ENCODE data around the gene SORCS3.

DNA sequence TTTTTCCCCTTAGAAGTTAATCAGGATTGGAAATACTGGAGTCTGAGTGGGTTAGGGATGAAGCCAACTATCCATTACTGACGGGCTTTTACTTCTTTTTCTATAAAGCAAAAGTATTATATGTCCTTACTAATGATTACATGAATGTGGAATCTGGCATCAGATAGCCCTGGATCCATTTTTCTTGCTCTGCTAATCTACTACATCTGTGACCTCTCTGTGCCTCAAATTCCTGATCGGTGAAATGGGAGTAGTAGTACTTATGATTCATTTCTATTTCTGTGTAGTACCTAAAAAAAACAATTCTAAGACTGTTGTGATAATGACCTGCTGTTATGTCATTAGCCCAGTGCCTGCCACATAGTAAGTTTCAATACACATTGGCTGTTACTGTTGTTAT, 621.6 kb downstream of the SORCS3 start:
- TF ChIP-seq, protein P1, sequence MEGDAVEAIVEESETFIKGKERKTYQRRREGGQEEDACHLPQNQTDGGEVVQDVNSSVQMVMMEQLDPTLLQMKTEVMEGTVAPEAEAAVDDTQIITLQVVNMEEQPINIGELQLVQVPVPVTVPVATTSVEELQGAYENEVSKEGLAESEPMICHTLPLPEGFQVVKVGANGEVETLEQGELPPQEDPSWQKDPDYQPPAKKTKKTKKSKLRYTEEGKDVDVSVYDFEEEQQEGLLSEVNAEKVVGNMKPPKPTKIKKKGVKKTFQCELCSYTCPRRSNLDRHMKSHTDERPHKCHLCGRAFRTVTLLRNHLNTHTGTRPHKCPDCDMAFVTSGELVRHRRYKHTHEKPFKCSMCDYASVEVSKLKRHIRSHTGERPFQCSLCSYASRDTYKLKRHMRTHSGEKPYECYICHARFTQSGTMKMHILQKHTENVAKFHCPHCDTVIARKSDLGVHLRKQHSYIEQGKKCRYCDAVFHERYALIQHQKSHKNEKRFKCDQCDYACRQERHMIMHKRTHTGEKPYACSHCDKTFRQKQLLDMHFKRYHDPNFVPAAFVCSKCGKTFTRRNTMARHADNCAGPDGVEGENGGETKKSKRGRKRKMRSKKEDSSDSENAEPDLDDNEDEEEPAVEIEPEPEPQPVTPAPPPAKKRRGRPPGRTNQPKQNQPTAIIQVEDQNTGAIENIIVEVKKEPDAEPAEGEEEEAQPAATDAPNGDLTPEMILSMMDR (IDR thresholded peaks at IDR 0.05; ENCODE audit: insufficient read depth, low read length), result no peak
- TF ChIP-seq, protein P2, sequence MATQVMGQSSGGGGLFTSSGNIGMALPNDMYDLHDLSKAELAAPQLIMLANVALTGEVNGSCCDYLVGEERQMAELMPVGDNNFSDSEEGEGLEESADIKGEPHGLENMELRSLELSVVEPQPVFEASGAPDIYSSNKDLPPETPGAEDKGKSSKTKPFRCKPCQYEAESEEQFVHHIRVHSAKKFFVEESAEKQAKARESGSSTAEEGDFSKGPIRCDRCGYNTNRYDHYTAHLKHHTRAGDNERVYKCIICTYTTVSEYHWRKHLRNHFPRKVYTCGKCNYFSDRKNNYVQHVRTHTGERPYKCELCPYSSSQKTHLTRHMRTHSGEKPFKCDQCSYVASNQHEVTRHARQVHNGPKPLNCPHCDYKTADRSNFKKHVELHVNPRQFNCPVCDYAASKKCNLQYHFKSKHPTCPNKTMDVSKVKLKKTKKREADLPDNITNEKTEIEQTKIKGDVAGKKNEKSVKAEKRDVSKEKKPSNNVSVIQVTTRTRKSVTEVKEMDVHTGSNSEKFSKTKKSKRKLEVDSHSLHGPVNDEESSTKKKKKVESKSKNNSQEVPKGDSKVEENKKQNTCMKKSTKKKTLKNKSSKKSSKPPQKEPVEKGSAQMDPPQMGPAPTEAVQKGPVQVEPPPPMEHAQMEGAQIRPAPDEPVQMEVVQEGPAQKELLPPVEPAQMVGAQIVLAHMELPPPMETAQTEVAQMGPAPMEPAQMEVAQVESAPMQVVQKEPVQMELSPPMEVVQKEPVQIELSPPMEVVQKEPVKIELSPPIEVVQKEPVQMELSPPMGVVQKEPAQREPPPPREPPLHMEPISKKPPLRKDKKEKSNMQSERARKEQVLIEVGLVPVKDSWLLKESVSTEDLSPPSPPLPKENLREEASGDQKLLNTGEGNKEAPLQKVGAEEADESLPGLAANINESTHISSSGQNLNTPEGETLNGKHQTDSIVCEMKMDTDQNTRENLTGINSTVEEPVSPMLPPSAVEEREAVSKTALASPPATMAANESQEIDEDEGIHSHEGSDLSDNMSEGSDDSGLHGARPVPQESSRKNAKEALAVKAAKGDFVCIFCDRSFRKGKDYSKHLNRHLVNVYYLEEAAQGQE (IDR thresholded peaks at IDR 0.05; ENCODE audit: insufficient replicate concordance, low read depth), result no peak
- no peak for TF ChIP-seq POLR2AphosphoS5 (IDR thresholded peaks at IDR 0.05; ENCODE audit: low read depth)
- TF ChIP-seq SPI1 (IDR thresholded peaks at IDR 0.05; ENCODE audit: borderline replicate concordance, low read depth), result no peak
- no peak for TF ChIP-seq GABPA (IDR thresholded peaks at IDR 0.05; ENCODE audit: low read depth)

All from HL-60 (cell line).